Glutamatergic neuron (in vitro differentiated cells): ENCODE measurements around the gene TSPO. TPM values are rescaled to one million over a fixed set of nuclear protein-coding genes. Genes with fewer than 3 reads are reported as not detected.

Experiments used
- DNase-seq: peaks from one replicate; pipeline ENCODE4 v3.0.0; 2022
- H3K27ac Mint-ChIP-seq: one replicate; pipeline ENCODE4 v1.8.0; 2020; ENCODE audit warnings: mild to moderate bottlenecking, mixed read lengths, inconsistent platforms; ENCODE audit not compliant: unreplicated experiment
- H3K27me3 Mint-ChIP-seq: one replicate; pipeline ENCODE4 v1.8.0; 2020; ENCODE audit warnings: mild to moderate bottlenecking, moderate library complexity, mixed read lengths, inconsistent platforms; ENCODE audit not compliant: unreplicated experiment
- H3K36me3 Mint-ChIP-seq: one replicate; pipeline ENCODE4 v1.8.0; 2020; ENCODE audit warnings: mild to moderate bottlenecking, mixed read lengths, inconsistent platforms; ENCODE audit not compliant: unreplicated experiment
- H3K4me1 Mint-ChIP-seq: one replicate; pipeline ENCODE4 v1.8.0; 2020; ENCODE audit warnings: mild to moderate bottlenecking, low read depth, mixed read lengths, inconsistent platforms; ENCODE audit not compliant: unreplicated experiment
- H3K4me3 Mint-ChIP-seq: one replicate; pipeline ENCODE4 v1.8.0; 2020; ENCODE audit warnings: mild to moderate bottlenecking, mixed read lengths, inconsistent platforms; ENCODE audit not compliant: unreplicated experiment
- H3K9me3 Mint-ChIP-seq: one replicate; pipeline ENCODE4 v1.8.0; 2020; ENCODE audit warnings: mild to moderate bottlenecking, moderate library complexity, mixed read lengths, inconsistent platforms; ENCODE audit not compliant: unreplicated experiment
- CTCF ChIP-seq: fragments of 200-600 bp; sonication (generic); IDR thresholded peaks from one replicate; pipeline ENCODE4 v1.5.0; 2021; ENCODE audit not compliant: partially characterized antibody, unreplicated experiment
- total RNA-seq: library from RNA; stranded (reverse); fragmentation: NEBNext Ultra II Directional; extraction: Animal tissue kit (Norgen Biotek cat#: 25700); gene quantifications from one replicate; pipeline ENCODE4 v1.2.1, GENCODE V29; 2021; ENCODE audit not compliant: unreplicated experiment

TSPO gene
- total RNA-seq, 1 donor from 2014 or later = 4.0 TPM

- H3K36me3 Mint-ChIP-seq = no peaks in the 10 kb centered on the region
- peaks cover 17% of the 10 kb centered on the region for H3K27me3 Mint-ChIP-seq
- H3K4me3 Mint-ChIP-seq = no peak overlapping the region
- peaks cover 10% of the 10 kb centered on the region for H3K9me3 Mint-ChIP-seq
- no peak overlapping the region for H3K27ac Mint-ChIP-seq
- peaks cover 19% of the 10 kb centered on the region for H3K4me1 Mint-ChIP-seq
- no peak for DNase-seq
- TF ChIP-seq CTCF = no peak
Measured at GRCh38 chr22:43116932-43117331, 34.4 kb upstream of the TSPO start.

GRCh38 chr22:43118024-43118849, 33.1 kb upstream of the TSPO start:
- peaks cover 12% of the 10 kb centered on the region for H3K9me3 Mint-ChIP-seq
- H3K4me3 Mint-ChIP-seq = no peak overlapping the region
- peaks cover 15% of the 10 kb centered on the region for H3K27me3 Mint-ChIP-seq
- TF ChIP-seq CTCF = no peak
- H3K27ac Mint-ChIP-seq = no peak overlapping the region
- no peaks in the 10 kb centered on the region for H3K36me3 Mint-ChIP-seq
- DNase-seq = no peak
- peaks cover 18% of the 10 kb centered on the region for H3K4me1 Mint-ChIP-seq

GRCh38 chr22:43118953-43119458, 32.4 kb upstream of the TSPO start:
- DNase-seq = no peak
- Mint-ChIP-seq H3K9me3 (peaks cover 4% of the 10 kb centered on the region), H3K27ac (no peak overlapping the region)

GRCh38 chr22:43126501-43127165, 24.7 kb upstream of the TSPO start:
- H3K4me3 Mint-ChIP-seq = no peak overlapping the region
- peaks cover 6% of the 10 kb centered on the region for H3K27me3 Mint-ChIP-seq
- TF ChIP-seq CTCF = no peak
- peaks cover 4% of the 10 kb centered on the region for H3K9me3 Mint-ChIP-seq
- H3K27ac Mint-ChIP-seq = no peak overlapping the region
- peaks cover 9% of the 10 kb centered on the region for H3K4me1 Mint-ChIP-seq
- H3K36me3 Mint-ChIP-seq = no peaks in the 10 kb centered on the region
- no peak for DNase-seq

More at GRCh38 chr22:43118953-43119458, 32.4 kb upstream of the TSPO start:
- Mint-ChIP-seq H3K27me3 (peaks cover 7% of the 10 kb centered on the region), H3K4me3 (no peak overlapping the region), H3K4me1 (peaks cover 11% of the 10 kb centered on the region), H3K36me3 (no peaks in the 10 kb centered on the region)
- no peak for TF ChIP-seq CTCF
